ENCODE data around the gene HOXD3. TPM values are rescaled to one million over a fixed set of nuclear protein-coding genes. Genes with fewer than 3 reads are reported as not detected.

HOXD3 gene
- total RNA-seq, 1 donor from 2014 or later = not detected

GRCh38 chr2:176138923-176139660 lies 18.0 kb upstream of the HOXD3 start:
- peak overlapping the region; percentile 45 for H3K27ac ChIP-seq (replicated peaks)
- H3K9me3 ChIP-seq (replicated peaks) = no peaks in the 10 kb centered on the region
- peak overlapping the region; percentile 63 for H3K4me3 ChIP-seq
- H3K27me3 ChIP-seq (ENCODE audit: low read depth) = peaks cover 100% of the 10 kb centered on the region
- no peak for TF ChIP-seq CTCF (IDR thresholded peaks at IDR 0.05; ENCODE audit: borderline replicate concordance)
- peaks cover 27% of the 10 kb centered on the region for H3K4me1 ChIP-seq
- no peak for DNase-seq
- intact Hi-C loops (cut with micrococcal nuclease) = loop anchor here (5.0 to 10.0 kb wide), 3 partner anchors 413 to 676 kb away; no protein-coding TSS in a partner anchor
- H3K36me3 ChIP-seq = no peaks in the 10 kb centered on the region

DNA sequence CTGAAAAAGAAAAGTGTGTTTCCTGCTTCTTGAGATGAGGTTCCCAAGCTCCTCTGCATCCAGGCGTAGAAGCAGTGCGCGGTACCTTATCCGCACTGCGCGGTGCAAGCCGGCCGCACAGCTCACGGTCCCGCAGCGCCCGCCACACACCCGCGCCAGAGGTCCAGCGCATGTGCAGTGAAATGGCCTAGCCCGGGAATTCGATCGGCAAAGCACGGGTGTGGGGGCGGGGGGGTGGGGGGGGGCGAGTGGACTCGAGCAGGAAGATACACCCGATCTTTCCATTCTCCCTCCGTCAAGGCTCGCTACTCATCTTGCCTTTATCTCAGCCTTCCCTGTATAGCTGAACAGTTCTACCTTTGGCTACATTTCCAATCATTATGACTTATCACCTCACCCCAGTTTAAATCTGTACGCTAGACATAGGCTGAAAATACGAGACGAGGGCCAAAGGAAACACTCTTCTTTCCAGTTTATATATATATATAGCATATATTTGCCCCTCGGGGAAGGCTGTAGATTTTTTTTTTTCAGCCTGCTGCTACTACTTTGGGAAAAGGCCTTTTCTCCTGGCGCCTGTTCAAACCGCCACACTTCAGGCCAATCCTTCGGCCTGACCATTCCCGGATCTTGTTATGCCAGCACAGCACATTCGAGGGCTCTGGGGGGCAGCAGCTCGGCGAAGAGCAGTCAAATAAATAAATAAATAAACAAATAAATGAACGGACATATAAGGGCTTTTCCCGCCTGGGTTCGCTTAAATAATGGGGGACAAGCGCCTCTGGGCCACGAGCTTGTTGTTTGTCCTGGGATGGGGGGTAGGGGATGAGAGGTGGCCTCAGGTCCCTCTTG lies 17.2 kb upstream of the HOXD3 start:
- H3K36me3 ChIP-seq = no peaks in the 10 kb centered on the region
- peaks cover 100% of the 10 kb centered on the region for H3K27me3 ChIP-seq (ENCODE audit: low read depth)
- no peak for TF ChIP-seq CTCF (IDR thresholded peaks at IDR 0.05; ENCODE audit: borderline replicate concordance)
- intact Hi-C loops (cut with micrococcal nuclease) = loop anchor here (5.0 to 10.0 kb wide), 5 partner anchors 312 to 675 kb away; no protein-coding TSS in a partner anchor
- no peaks in the 10 kb centered on the region for H3K9me3 ChIP-seq (replicated peaks)
- H3K4me3 ChIP-seq = peak overlapping the region; percentile 63
- DNase-seq = no peak
- H3K27ac ChIP-seq (replicated peaks) = peak overlapping the region; percentile 45
- peaks cover 27% of the 10 kb centered on the region for H3K4me1 ChIP-seq

DNA sequence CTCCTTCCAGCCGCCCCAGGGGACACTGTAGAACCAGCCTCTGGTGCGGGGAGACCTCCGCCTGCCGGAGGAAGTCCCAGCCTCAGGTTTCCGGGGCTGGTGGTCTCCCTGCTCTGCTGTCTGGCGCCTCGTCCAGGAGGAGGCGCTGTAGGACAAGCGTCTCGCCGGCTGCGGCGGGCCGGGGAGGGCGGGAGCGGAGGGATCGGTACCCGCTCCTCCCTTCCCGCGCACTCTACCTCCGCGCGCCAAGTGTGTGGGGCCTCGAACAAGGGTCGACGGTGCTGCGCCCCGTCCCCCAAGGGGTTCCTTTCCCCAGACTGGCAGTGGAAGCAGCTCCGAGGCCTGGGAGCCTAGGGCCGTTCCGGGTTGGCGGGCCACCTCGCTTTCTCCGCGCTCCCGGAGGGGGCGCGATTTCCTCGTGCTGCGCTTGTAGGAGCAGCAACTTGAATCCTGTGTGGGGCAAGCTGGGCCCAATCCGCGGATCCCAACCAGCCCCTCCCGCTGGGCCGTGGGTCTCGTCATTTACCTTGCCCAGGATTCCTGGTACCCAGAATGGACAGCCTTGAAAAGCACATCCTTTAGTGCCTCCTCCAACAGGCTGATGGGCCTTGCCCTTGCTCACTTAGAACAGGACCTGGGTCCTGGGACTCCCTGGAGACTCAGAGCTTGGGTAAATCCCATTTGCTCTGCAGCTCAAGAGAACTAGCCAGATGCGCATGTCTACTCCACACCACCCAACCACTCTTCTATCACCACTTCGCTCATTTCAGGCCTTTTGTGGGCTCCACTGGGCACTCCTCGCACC lies 16.4 kb upstream of the HOXD3 start:
- peak overlapping the region; percentile 63 for H3K4me3 ChIP-seq
- peaks cover 100% of the 10 kb centered on the region for H3K27me3 ChIP-seq (ENCODE audit: low read depth)
- no peaks in the 10 kb centered on the region for H3K9me3 ChIP-seq (replicated peaks)
- intact Hi-C loops (cut with micrococcal nuclease) = loop anchor here (5.0 kb wide), 2 partner anchors 312 to 512 kb away; no protein-coding TSS in a partner anchor
- no peaks in the 10 kb centered on the region for H3K36me3 ChIP-seq
- peaks cover 27% of the 10 kb centered on the region for H3K4me1 ChIP-seq
- peak; percentile 96 for TF ChIP-seq CTCF (IDR thresholded peaks at IDR 0.05; ENCODE audit: borderline replicate concordance)
- H3K27ac ChIP-seq (replicated peaks) = no peak overlapping the region
- DNase-seq = peak; percentile 59

DNA sequence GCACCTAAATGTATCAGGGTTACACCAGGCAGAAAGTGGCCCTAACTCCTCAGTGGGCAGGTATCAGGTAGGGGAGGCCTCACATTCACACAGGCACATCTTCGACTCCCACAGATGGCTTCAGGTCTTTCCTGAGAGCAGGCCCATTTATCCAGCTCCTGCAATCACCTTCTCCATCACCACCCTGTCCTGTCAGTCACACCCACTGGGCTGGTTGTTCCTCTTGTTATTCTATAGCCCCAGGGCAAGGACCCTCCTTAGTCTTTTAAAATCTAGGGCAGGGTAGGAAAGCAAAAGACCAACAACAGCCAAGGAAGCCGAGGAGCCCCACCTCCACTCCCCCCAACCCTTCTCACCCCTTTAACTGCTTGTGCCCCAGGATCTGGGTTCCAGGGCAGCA lies 14.8 kb upstream of the HOXD3 start:
- H3K27me3 ChIP-seq (ENCODE audit: low read depth) = peaks cover 100% of the 10 kb centered on the region
- TF ChIP-seq CTCF (IDR thresholded peaks at IDR 0.05; ENCODE audit: borderline replicate concordance) = no peak
- H3K4me3 ChIP-seq = no peak overlapping the region
- intact Hi-C loops (cut with micrococcal nuclease) = loop anchor here (5.0 kb wide), 2 partner anchors 310 to 510 kb away; no protein-coding TSS in a partner anchor
- H3K4me1 ChIP-seq = peaks cover 16% of the 10 kb centered on the region
- H3K36me3 ChIP-seq = no peaks in the 10 kb centered on the region
- H3K9me3 ChIP-seq (replicated peaks) = no peaks in the 10 kb centered on the region
- no peak overlapping the region for H3K27ac ChIP-seq (replicated peaks)
- DNase-seq = no peak

All from left ventricle myocardium inferior (tissue), 1 donor.